GM19193 (cell line): Measurements from ENCODE around the gene SLC35B2.

Experiments used
- POLR2A ChIP-seq: IDR thresholded peaks from 4 replicates; pipeline ENCODE4 v1.6.1; 2011; ENCODE audit not compliant: insufficient read depth, insufficient read length; ENCODE audit errors: extremely low read depth

SLC35B2 gene

DNA sequence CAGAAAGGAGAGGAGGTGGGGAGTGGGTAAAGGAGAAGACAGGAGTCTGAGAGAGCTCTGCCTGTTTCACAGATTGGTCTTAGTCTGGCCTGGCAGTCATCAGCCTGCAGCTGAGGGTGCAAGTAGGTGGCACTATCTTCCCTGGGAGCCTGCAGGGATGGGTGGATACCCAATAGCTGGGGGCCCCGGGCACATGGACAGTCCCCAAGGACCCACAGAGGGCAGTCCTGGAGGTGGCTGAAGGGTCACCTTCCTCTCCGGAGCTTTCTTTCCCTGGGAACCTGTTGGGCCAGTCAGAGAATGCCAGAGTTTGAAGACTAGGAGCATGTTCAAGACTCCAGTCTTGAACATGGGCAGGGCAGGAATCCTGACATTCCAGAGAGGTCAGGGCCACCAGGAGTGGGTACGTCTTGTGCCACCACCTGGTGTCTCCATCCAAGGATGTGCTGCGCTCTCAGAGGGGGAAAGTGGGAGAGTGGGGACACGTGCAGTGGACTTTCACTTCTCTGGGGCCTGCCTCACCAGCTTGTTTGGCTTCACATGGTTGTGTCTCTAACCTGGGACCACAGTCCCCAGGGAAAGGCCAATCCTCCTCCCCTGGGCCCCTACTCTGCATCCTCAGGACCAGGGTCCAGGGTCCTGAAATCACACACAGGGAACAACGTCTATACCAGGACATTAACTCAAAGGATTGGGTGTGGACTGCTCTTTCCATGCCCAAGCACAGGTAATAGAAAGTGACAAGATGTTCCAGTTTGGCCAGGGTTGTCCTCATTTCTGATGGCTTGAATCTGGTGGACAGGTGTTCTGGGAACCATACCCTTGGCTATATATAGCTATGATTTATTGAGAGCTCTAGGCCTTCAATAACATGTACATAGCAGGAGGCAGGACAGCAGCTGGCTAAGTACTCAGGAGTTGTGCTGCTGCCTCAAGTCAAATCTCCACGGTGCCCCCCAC, 37.8 kb upstream of the SLC35B2 start:
- no peak for TF ChIP-seq POLR2A

DNA sequence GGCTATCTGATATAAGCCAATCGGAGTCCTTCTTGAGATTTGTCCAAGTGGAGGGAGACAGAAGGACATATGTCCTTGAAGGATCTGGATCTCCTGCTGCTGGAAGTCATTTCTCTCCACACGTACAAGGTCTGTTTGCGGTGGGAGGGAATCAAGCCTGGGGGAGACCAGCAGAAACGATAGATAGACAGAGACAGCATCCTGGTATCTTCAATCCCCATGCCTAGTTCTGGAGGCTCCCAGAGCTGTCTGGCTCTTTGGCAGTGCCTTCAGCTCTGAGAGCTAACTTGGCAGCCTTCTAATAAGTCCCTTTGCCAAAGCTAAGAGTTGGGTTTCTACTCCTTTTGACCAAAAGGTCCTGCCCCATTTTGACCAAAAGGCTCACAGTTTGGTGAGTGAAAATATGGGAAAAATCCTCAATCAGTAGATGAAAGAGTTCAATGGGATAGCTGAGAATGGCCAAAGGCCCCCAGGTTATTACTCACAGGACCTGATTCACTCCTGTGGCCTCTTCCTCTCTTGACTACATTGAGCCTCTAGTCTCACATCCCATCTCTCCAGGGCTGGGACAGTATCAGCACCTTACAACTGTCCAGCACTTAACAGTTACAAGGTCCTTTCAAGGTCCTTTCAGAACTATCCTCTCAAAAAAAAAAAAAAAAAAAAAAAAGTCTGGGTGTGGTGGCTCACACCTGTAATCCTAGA, 35.5 kb upstream of the SLC35B2 start:
- no peak for TF ChIP-seq POLR2A

DNA sequence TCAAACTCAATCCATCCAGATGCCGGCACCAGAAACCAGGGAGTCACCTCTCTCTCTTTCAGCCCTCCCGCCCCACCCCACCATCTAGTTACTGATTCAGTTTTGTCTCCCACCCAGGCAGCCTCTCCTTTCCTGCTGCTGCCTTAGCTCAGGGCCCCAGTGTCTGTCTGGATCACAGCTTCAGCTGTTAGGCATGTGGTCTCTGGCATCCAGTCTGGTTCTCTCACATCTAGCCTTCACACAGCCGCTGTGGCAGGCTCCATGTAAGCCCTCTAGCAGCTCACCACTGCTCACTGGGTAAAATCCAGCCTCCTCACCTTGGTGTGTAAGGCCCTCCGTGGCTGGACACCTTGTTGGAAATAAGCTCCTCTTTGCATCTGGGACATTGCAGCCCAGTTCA, 34.5 kb upstream of the SLC35B2 start:
- TF ChIP-seq POLR2A, result no peak

DNA sequence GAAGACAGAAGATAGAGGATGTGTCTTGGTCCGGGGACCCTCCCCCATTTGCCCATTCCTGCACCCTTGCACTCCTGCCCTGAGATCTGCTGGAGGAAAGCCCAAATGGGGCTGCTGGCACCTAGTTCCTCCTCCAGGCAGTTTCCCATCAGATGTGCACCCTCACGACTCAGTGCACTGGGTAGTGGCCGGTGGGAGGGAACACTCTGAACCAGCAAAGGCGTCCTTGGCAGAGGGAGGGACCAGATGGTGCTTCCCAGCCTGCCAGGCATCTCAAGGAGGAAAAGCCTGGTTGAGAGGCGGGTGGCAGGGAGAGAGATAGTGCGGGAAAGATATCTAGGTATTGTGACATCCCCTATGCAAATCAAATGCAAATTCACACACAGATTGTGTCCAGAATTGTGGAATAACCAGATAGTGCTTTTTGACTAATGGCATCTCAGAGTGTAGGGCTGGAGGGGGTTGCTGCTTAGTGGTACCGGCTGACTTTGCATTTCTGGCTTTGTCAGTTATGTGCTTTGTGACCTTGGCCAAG, 32.5 kb upstream of the SLC35B2 start:
- TF ChIP-seq POLR2A, result no peak

DNA sequence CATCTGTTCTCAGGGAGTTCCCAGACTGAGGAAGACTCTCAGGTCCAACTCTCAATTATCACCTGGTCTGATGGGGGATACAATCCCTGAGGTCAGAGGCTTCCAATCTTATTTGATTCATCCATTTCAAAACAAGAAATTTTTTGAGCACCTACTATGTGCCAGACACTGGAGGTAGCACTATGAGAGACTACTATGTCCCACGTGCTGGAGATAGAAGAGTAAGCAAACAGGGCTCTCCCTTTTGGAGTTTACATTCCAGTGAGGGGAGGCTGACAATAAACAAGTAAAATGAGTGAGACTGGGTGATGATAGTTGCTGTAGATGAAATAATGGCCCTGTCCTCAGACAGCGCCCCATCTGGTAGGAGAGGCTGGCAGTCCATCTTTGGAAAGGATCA, 29.4 kb upstream of the SLC35B2 start:
- no peak for TF ChIP-seq POLR2A

DNA sequence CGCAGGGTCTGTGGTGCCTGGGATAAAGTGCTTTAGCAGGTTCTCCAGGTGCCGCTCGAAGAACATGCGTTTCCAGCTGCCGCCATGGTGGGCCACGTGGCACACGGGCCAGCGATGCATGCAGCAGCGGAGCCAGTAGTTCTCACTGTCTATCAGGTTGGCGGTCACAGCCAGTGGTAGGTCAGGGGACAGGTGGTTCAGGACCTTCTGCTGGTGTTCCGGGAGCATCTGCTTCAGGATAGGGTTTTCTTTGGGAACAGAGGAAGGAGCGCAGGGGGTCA, 28.9 kb upstream of the SLC35B2 start:
- no peak for TF ChIP-seq POLR2A

DNA sequence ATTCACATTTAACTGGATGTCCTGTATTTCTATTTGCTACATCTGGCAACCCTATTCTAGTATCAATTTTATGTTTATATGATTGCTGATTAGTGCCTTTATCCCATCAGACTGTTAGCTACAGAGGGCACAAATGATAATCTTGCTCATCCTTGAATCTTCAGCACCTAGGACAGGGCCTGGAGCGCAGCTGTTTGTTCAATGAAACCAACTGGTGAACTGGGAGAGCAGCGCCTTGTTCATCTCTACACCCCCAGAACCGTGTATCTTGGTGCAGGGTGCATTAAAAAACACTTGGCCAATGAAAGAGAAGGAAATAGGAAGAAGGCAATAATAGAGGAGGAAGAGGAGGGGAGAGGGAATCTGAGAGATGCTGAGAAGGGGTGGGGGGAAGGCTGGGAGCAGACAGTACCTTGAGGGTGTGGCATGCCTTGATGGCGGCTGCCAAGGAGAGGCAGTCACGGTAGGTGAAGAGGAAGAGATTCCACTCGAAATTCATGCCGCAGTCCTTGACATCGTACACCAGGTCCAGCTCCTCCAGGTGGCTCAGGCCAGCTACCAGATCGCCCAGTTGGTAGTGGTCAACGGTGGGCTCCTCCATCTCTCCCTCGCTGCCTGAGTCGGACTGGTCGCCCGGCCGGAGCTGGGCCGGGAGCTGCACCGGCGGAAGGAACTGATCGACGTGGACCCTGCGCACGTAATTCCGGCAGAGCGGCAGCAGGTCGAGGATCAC, 28.4 kb upstream of the SLC35B2 start:
- TF ChIP-seq POLR2A, result no peak

DNA sequence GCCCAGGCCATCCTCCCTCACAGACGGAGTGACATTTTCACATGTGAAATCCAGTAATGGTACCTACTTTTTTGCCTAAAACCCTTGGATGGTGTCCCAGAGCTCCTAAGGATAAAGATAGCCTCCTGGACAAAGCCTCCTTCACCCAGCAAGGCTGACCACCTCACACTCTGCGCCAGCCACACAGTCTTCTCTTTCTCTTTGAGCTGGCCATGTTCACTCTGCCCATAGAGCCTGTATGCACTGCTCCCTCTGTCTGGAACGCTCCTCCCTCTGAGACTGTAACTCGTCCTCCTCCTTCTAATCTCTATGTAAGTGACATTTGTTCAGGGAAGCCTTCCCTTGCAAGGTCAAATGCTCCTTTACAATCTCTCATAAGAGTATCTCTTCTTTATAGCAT, 27.5 kb upstream of the SLC35B2 start:
- TF ChIP-seq POLR2A, result no peak

DNA sequence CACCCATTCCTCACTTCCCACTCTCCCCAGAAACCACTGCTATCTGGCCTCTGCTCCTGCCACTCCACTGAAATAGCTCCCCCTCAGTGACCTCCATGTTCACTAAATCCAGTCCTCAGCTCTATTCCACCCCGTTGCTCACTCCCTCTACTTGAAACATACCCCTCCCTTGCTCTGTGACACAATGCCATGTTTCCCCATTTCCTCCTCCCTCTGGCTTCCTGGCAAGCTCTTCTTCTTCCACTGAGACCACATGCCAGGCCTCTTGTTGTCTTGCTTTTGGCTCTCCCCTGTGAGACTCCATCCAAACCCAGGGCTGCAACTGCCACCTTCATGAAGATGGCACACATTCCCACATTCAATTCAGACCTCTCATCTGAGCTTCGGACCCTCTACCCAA, 26.8 kb upstream of the SLC35B2 start:
- TF ChIP-seq POLR2A, result no peak

DNA sequence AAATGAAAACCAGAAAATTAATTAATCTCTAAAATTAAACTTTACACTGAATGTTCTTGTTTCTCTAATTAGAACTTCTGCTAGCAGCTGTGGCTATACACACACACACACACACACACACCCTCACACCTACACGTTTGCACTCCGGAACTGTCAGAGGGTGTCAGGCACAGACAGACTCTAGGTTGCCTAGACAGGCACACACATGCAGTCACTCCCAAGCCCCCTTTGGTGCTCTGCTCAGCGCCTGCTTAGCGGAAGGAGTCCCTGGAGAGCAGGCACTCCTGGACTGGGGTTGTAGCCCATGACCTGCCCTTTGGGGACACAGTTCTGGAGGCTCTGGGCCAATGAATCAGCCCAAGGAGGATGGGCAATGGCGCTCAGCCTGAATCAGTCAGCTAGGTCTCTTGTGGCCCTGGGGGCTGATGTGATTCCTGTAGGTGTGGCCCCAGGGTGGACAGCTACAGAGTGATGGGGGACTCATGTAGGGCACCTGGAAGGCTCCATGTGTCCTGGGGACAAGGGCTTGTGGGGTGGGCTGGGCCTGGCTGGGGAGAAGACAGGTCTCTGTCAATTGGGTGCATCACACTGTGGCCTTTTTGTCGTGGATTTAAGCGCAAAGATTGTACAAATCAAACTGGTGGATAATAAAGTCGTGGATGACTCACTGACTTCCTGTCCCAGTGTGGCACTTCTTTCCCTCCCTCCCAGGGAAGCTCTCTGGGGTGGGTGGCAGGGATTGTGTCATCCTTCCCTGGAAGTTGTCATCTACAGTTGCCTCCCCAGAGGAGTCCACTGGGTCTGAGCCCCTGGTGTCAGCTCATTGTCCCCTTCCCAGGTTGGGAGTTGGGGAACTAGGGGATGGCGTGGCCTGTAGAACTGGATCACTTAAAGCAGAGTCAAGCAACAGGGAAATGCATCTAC, 21.7 kb upstream of the SLC35B2 start:
- no peak for TF ChIP-seq POLR2A

DNA sequence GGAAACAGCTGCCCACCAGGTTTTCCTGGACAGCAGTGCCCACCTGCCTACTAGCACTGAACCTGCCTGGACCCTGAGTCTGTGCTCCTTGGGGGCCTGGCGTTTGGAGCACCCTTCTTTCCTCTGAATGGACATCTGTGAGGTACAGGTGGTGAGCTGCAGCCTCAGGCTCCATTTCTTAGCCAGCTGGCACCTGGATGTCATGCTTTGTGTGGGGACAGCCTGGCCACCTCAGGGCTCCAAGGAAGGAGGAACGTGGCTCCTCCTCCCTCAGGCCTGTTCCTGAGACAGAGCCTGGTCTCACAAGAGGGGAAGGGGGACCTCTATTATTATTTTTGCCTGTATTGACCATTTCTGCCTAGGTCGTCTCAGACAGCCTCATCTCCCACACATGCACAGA, 21.0 kb upstream of the SLC35B2 start:
- no peak for TF ChIP-seq POLR2A

DNA sequence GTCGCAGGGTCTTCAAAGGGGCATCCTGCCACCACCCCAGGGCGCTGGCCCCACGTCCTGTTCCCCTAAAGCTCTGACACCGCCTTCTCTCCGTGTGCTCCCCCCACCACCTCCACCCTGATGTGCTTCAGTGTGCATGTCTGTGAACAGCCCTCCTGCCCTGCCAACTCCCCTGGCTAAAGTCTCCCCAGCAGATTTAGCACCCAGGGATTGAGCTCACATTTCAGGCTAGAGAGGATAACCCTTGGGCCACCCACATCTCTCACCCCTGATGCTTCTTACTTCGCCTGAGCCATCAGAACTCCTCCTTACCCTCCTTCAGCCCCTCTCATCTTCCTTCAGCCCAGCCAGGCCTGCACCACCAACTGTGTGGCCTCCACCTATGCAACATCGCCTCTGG, 20.4 kb upstream of the SLC35B2 start:
- no peak for TF ChIP-seq POLR2A

DNA sequence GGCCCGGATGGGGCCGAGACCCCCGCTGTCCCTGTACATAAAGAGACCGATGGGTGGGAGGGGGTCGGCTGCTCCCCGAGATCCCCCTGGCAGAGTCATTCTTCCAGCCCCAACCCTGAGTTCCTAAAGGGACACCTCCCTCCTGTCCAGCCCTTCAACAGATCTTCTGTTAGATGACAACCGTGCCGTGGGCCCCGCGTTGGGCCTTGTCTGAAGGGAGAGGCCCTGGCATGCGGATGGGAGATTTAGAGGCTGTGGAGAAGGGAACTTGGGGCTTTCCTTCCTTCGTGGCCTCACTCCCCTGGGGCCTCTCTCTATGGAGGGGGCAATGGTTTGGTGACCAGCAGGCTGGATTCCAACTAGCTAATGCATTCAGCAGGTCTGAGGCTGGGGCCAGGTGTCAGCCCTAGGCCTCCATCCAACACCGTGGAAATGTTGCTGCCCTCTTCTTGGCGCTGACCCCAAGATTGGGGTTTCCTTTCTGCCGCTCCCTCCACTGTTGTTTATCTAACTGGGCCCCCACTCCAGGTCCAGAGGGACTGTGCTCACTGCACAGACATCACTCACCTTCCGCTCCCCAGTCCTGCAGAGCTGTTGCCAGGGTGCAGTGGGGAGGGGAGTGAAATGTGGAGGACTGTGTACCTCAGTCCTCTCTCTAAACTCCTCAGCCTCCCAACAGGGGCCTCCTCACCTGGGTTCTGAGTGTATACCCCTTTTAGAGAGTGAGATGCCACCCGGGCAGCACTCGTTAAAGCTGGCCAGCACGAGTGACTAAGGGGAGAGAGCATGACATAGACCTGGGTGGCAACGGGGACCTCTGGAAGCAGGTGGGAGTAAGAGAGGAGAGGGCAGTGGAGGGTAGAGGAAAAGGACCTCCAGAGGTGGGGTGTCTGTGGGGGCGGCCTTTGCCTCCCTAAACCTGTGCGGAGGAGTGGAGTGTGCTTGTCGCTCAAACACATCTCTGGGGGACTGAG, 19.6 kb upstream of the SLC35B2 start:
- no peak for TF ChIP-seq POLR2A
